MM.1S (cell line): ENCODE data around the gene FBXL13.

Source experiments
- EZH2 ChIP-seq: fragments of 300-600 bp; sonication (generic); optimal IDR thresholded peaks from 2 replicates; pipeline ENCODE3; 2017; ENCODE audit warnings: low read depth, mild to moderate bottlenecking, antibody characterized with exemption, low read length, mixed read lengths
- EZH2phosphoT487 ChIP-seq: fragments of 300-600 bp; sonication (generic); IDR thresholded peaks from 2 replicates; pipeline ENCODE4 v1.6.1; 2018; ENCODE audit warnings: antibody characterized with exemption, low read length
- TF ChIP-seq, protein P1 (sequence below): fragments of 300-600 bp; sonication (generic); IDR thresholded peaks from 2 replicates; pipeline ENCODE4 v1.5.1; 2016; ENCODE audit warnings: antibody characterized with exemption, low read length, mixed read lengths

DNA sequence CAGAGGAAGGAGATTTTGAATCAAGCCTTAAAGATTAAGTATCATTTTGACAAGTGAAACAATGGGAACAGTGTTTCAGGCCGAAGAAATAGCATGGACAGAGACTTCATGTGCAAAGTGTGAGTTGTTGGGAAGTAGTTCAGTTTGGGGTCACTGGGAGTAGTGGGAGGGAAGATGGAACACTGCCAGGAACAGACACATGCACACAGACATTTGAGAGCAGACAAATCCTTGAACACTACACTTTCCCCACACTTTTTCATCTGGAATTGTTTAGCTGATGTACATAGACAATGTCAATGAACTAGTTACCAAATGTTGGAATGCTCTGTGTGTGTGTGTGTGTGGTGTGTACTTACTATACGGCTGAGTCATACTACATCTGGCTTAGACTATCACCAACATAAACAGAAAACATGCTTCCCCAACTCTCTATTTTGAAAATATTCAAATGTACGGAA, 214.2 kb downstream of the FBXL13 start:
- TF ChIP-seq, protein P1, sequence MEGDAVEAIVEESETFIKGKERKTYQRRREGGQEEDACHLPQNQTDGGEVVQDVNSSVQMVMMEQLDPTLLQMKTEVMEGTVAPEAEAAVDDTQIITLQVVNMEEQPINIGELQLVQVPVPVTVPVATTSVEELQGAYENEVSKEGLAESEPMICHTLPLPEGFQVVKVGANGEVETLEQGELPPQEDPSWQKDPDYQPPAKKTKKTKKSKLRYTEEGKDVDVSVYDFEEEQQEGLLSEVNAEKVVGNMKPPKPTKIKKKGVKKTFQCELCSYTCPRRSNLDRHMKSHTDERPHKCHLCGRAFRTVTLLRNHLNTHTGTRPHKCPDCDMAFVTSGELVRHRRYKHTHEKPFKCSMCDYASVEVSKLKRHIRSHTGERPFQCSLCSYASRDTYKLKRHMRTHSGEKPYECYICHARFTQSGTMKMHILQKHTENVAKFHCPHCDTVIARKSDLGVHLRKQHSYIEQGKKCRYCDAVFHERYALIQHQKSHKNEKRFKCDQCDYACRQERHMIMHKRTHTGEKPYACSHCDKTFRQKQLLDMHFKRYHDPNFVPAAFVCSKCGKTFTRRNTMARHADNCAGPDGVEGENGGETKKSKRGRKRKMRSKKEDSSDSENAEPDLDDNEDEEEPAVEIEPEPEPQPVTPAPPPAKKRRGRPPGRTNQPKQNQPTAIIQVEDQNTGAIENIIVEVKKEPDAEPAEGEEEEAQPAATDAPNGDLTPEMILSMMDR: no peak
- TF ChIP-seq EZH2 (no peak), EZH2phosphoT487 (no peak)
